Upper lobe of right lung (tissue), 1 donor: Measurements from ENCODE around the gene MFAP3L. TPM values are rescaled to one million over a fixed set of nuclear protein-coding genes. Genes with fewer than 3 reads are reported as not detected.
"Not testable (repeated sequence)": the region's sequence is repeated elsewhere in the genome, so short reads cannot be mapped to it uniquely, and the experiment has no call there.

Experiments
- ATAC-seq: fragments of 200-7000 bp; cut with Tn5 transposase; one replicate; pipeline ENCODE4 v1.9.1; 2020; ENCODE audit warnings: mild to moderate bottlenecking, moderate library complexity
- DNase-seq: peaks from one replicate; pipeline ENCODE4 v3.0.0-alpha.2; 2020
- H3K27ac ChIP-seq: fragments of 200-600 bp; one replicate; pipeline ENCODE4 v1.8.0; 2022
- H3K27me3 ChIP-seq: fragments of 200-600 bp; one replicate; pipeline ENCODE4 v1.8.0; 2022; ENCODE audit warnings: mild to moderate bottlenecking
- H3K36me3 ChIP-seq: fragments of 200-600 bp; one replicate; pipeline ENCODE4 v1.8.0; 2022
- H3K4me1 ChIP-seq: fragments of 200-600 bp; one replicate; pipeline ENCODE4 v1.8.0; 2022
- H3K4me3 ChIP-seq: fragments of 200-600 bp; one replicate; pipeline ENCODE4 v1.8.0; 2022; ENCODE audit warnings: mild to moderate bottlenecking
- H3K9me3 ChIP-seq: fragments of 200-600 bp; one replicate; pipeline ENCODE4 v1.8.0; 2022
- intact Hi-C: fragments of 100-400 bp; cut with DNase I; formaldehyde crosslinking; loops from one replicate; pipeline ENCODE4 v1.11.0; 2022
- total RNA-seq: library from RNA; stranded (reverse); fragmentation: NEBNext Ultra II Directional; extraction: Animal tissue kit (Norgen Biotek cat#: 25700); gene quantifications from one replicate; pipeline ENCODE4 v1.2.1, GENCODE V29; 2021
- TF ChIP-seq, protein P1 (sequence below): fragments of 200-600 bp; IDR thresholded peaks from one replicate; pipeline ENCODE4 v1.8.0; 2022; ENCODE audit warnings: antibody characterized with exemption
- donor health status: DM: no; HTN: yes; CAD: no; lungs with severe emphysema.

MFAP3L gene
- total RNA-seq, 1 donor from 2014 or later = 9.6 TPM

DNA sequence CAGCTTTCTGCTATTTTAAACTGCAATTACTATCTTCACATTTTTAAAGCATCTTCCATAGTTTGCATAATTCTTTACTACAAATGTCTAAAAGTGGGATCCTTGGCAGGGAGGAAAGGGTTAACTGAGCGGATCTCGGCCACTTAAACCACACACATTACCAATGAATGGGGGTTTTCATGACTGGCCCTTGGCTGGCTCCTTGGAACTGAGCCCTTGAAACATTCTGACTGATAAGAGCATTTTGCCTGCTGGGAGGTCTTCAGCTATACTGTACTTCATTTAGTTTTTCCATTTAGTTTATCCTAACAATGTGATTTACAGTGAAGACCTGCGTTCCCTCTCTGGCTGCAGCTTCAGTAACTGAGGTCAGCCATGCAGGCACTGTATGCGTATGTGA, 31.7 kb upstream of the MFAP3L start:
- ATAC-seq (no peak), DNase-seq (no peak)
- Histone ChIP-seq H3K9me3 (no peaks in the 10 kb centered on the region), H3K36me3 (no peaks in the 10 kb centered on the region), H3K4me3 (no peak overlapping the region), H3K27me3 (no peaks in the 10 kb centered on the region), H3K4me1 (no peaks in the 10 kb centered on the region), H3K27ac (no peak overlapping the region)
- intact Hi-C loops = loop anchor here (10.0 kb wide), 1 partner anchor 243 kb away; no protein-coding TSS in a partner anchor
- TF ChIP-seq, protein P1, sequence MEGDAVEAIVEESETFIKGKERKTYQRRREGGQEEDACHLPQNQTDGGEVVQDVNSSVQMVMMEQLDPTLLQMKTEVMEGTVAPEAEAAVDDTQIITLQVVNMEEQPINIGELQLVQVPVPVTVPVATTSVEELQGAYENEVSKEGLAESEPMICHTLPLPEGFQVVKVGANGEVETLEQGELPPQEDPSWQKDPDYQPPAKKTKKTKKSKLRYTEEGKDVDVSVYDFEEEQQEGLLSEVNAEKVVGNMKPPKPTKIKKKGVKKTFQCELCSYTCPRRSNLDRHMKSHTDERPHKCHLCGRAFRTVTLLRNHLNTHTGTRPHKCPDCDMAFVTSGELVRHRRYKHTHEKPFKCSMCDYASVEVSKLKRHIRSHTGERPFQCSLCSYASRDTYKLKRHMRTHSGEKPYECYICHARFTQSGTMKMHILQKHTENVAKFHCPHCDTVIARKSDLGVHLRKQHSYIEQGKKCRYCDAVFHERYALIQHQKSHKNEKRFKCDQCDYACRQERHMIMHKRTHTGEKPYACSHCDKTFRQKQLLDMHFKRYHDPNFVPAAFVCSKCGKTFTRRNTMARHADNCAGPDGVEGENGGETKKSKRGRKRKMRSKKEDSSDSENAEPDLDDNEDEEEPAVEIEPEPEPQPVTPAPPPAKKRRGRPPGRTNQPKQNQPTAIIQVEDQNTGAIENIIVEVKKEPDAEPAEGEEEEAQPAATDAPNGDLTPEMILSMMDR = no peak

DNA sequence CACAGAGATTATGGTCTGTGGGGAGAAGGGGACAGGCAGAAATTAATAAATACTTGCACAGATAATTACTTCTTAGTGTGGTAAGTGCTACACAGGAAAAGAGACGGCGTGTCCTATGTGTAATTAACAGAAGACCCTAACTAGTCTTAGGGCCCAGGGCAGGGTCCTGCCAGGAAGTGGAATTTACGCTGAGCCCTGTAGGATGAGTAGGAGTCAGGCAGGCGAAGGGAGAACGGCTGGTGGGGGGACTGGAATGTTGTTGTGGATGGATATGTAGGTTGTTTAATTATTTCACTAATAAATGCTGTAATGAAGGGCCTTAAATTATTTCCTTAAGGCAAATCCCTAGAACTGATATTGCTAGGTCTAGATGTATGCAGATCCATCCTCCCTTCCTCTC, 26.7 kb upstream of the MFAP3L start:
- H3K4me3 ChIP-seq = no peak overlapping the region
- H3K27me3 ChIP-seq = no peaks in the 10 kb centered on the region
- TF ChIP-seq, protein P1 = no peak
- no peak overlapping the region for H3K27ac ChIP-seq
- ATAC-seq = no peak
- no peaks in the 10 kb centered on the region for H3K4me1 ChIP-seq
- DNase-seq = no peak
- intact Hi-C loops = loop anchor here (10.0 kb wide), 1 partner anchor 238 kb away; no protein-coding TSS in a partner anchor
- no peaks in the 10 kb centered on the region for H3K36me3 ChIP-seq
- no peaks in the 10 kb centered on the region for H3K9me3 ChIP-seq

DNA sequence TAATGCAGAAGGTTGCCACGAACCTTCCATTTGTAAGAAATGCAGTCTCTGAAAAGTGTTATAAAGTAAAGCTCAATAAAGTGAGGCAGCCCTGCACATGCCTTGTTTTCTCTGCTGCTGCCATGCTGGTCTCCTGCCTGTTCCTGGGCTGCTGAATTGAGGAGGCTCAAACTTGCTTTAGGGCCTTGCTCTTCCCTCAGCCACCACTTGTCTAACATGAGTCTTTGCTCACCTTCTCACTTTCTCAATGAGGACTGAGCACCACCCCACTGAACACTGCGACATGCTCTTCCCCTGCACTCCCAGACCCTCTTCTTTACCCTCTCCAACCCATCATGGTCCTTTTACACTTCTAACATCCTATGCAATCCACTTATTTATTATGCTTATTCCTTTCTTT, 25.2 kb upstream of the MFAP3L start:
- no peak for DNase-seq
- Histone ChIP-seq H3K4me1 (no peaks in the 10 kb centered on the region), H3K27me3 (no peaks in the 10 kb centered on the region), H3K9me3 (no peaks in the 10 kb centered on the region), H3K4me3 (no peak overlapping the region), H3K36me3 (no peaks in the 10 kb centered on the region), H3K27ac (no peak overlapping the region)
- TF ChIP-seq, protein P1 = no peak
- no peak for ATAC-seq
- intact Hi-C loops = loop anchor here (10.0 kb wide), 1 partner anchor 237 kb away; no protein-coding TSS in a partner anchor

DNA sequence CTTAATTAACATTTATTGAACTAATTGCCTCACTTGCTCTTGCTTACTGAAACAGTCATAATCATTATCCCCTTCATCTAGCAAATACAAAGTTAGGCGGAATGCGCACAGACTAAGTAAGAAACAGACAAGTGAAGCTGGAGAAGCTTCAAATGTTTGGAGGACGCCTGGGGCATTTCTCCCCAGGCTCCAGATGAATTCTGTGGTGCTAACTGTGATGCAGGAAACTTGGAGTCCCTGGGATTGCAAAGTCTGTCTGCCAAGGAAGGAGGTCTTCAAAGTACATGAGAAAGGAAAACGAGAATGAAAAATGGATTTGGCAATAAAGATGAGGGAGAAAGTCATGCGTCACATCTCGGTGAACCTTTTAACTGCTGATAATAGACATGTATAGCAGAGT, 23.6 kb upstream of the MFAP3L start:
- TF ChIP-seq, protein P1 = no peak
- Histone ChIP-seq H3K9me3 (no peaks in the 10 kb centered on the region), H3K4me3 (no peak overlapping the region), H3K27ac (no peak overlapping the region), H3K36me3 (no peaks in the 10 kb centered on the region), H3K4me1 (no peaks in the 10 kb centered on the region), H3K27me3 (no peaks in the 10 kb centered on the region)
- DNase-seq (no peak), ATAC-seq (no peak)
- intact Hi-C loops = loop anchor here (10.0 kb wide), 1 partner anchor 235 kb away; no protein-coding TSS in a partner anchor

DNA sequence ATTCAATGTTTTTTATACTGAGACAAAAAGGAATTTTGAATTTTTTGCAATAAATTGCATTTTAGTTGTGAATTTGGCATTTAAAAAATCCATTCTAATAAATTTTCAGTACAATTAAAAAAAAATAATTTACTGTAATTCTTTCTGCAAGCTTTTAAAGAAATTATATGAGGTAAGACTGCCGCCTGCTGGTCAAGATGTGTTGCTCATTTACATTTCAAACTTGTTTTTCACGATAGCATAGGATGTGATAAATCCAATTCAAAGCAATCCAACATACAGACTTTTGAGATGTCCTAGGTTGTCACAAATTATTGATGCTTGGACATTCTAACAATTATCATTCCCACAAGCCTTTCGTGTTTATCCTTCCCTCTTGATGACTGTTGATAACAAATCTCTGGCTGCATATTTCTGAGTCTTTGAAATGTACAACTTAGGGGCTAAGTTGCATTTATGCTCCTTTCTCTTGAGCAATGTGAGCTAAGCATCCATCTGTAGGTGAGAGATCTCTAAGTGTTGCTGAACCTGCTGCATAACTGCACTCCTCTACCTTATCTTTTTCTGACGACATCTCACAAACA, 21.7 kb upstream of the MFAP3L start:
- Histone ChIP-seq H3K27ac (no peak overlapping the region), H3K4me3 (no peak overlapping the region), H3K4me1 (no peaks in the 10 kb centered on the region), H3K36me3 (no peaks in the 10 kb centered on the region), H3K27me3 (no peaks in the 10 kb centered on the region), H3K9me3 (no peaks in the 10 kb centered on the region)
- no peak for DNase-seq
- intact Hi-C loops = no loop called here
- TF ChIP-seq, protein P1 = peak; percentile 82
- ATAC-seq = peak; percentile 49

DNA sequence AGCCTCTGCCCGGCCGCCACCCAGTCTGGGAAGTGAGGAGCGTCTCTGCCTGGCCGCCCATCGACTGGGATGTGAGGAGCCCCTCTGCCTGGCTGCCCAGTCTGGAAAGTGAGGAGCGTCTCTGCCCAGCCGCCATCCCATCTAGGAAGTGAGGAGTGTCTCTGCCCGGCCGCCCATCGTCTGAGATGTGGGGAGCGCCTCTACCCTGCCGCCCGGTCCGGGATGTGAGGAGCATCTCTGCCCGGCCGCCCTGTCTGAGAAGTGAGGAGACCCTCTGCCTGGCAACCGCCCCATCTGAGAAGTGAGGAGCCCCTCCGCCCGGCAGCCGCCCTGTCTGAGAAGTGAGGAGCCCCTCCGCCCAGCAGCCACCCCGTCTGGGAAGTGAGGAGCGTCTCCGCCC, 20.0 kb upstream of the MFAP3L start:
- ATAC-seq, DNase-seq, H3K4me3 ChIP-seq, intact Hi-C loops, H3K36me3 ChIP-seq, H3K27me3 ChIP-seq, H3K9me3 ChIP-seq, H3K27ac ChIP-seq, H3K4me1 ChIP-seq: not testable (repeated sequence)
